PC-3 (cell line): ENCODE data around the gene ANOS1. TPM values are rescaled to one million over a fixed set of nuclear protein-coding genes. Genes with fewer than 3 reads are reported as not detected.
"Not testable (repeated sequence)": the region's sequence is repeated elsewhere in the genome, so short reads cannot be mapped to it uniquely, and the experiment has no call there.

Source experiments
- ATAC-seq: fragments of 200-7000 bp; cut with Tn5 transposase; 2 replicates; pipeline ENCODE4 v1.9.1; 2020; ENCODE audit warnings: mild to moderate bottlenecking, moderate library complexity
- BruUV-seq: library from RNA; stranded (reverse); fragments of 400-500 nt; replicated peaks from 2 replicates; lab custom pipeline; 2021; lab: Mats Ljungman, UMichigan
- CTCF ChIA-PET: fragments of 300-600 bp; sonication (Branson Sonifier 250); formaldehyde crosslinking; loops from one replicate; lab custom pipeline; 2022; ENCODE audit warnings: antibody characterized with exemption; lab: Charles Lee
- POLR2A ChIA-PET: fragments of 300-600 bp; sonication (Branson Sonifier 250); formaldehyde crosslinking; loops from one replicate; lab custom pipeline; 2022; ENCODE audit warnings: antibody characterized with exemption; ENCODE audit not compliant: unreplicated experiment; lab: Charles Lee
- DNase-seq: peaks from one replicate; pipeline ENCODE4 v3.0.0-alpha.2; 2015
- H2AFZ ChIP-seq: fragments of 300-600 bp; sonication (generic); 2 replicates; pipeline ENCODE4 v1.6.0; 2016; ENCODE audit warnings: antibody characterized with exemption, low read length
- H3F3A ChIP-seq: fragments of 300-600 bp; sonication (generic); one replicate; pipeline ENCODE4 v1.6.0; 2017; ENCODE audit warnings: antibody characterized with exemption, low read length, control low read depth, mild to moderate bottlenecking; ENCODE audit not compliant: unreplicated experiment
- H3K27ac ChIP-seq: fragments of 300-600 bp; sonication (generic); 2 replicates; pipeline ENCODE4 v1.5.1; 2016; ENCODE audit warnings: mild to moderate bottlenecking, low read length
- H3K27me3 ChIP-seq: fragments of 300-600 bp; sonication (generic); 2 replicates; pipeline ENCODE4 v1.6.1; 2016; ENCODE audit warnings: low read length, mixed read lengths
- H3K36me3 ChIP-seq: fragments of 300-600 bp; sonication (generic); 2 replicates; pipeline ENCODE4 v1.6.1; 2016; ENCODE audit warnings: low read depth, mixed run types, low read length, mixed read lengths
- H3K4me1 ChIP-seq: fragments of 300-600 bp; sonication (generic); 2 replicates; pipeline ENCODE4 v1.5.1; 2016; ENCODE audit warnings: low read length; ENCODE audit not compliant: insufficient read depth
- H3K4me2 ChIP-seq: fragments of 300-600 bp; sonication (generic); 2 replicates; pipeline ENCODE4 v1.6.0; 2016; ENCODE audit warnings: low read length
- H3K4me3 ChIP-seq: fragments of 300-600 bp; sonication (generic); 2 replicates; pipeline ENCODE4 v1.5.1; 2016; ENCODE audit warnings: mild to moderate bottlenecking, low read length, mixed read lengths
- H3K79me2 ChIP-seq: fragments of 300-600 bp; sonication (generic); 2 replicates; pipeline ENCODE4 v1.6.1; 2017; ENCODE audit warnings: low read length, mixed read lengths
- H3K9ac ChIP-seq: fragments of 300-600 bp; sonication (generic); 2 replicates; pipeline ENCODE4 v1.6.0; 2016; ENCODE audit warnings: mild to moderate bottlenecking, low read length
- H3K9me2 ChIP-seq: fragments of 300-600 bp; sonication (generic); replicated peaks from 2 replicates; pipeline ENCODE4 v1.6.1; 2016; ENCODE audit warnings: mixed run types, low read length, mixed read lengths
- H3K9me3 ChIP-seq: fragments of 300-600 bp; sonication (generic); 2 replicates; pipeline ENCODE4 v1.6.1; 2016; ENCODE audit warnings: low read length, mixed read lengths
- H4K20me1 ChIP-seq: fragments of 300-600 bp; sonication (generic); 2 replicates; pipeline ENCODE4 v1.6.1; 2016; ENCODE audit warnings: low read length, mixed read lengths
- EZH2 ChIP-seq: fragments of 300-600 bp; sonication (generic); IDR thresholded peaks from one replicate; pipeline ENCODE4 v1.6.1; 2017; ENCODE audit warnings: antibody characterized with exemption, mild to moderate bottlenecking, low read length; ENCODE audit not compliant: unreplicated experiment
- EZH2phosphoT487 ChIP-seq: fragments of 300-600 bp; sonication (generic); IDR thresholded peaks from 2 replicates; pipeline ENCODE4 v1.6.1; 2018; ENCODE audit warnings: mild to moderate bottlenecking, antibody characterized with exemption, low read length, borderline replicate concordance
- intact Hi-C: fragments of 100-400 bp; cut with micrococcal nuclease; formaldehyde crosslinking; loops from 2 replicates; pipeline ENCODE4 v1.9.0; 2023
- total RNA-seq: library from RNA; depleted of rRNA; stranded (reverse); fragments of >200 nt; gene quantifications from 2 replicates; pipeline ENCODE4 v1.2.3, GENCODE V29; 2014
- TF ChIP-seq, protein P1 (sequence below): fragments of 300-600 bp; sonication (generic); conservative IDR thresholded peaks from 2 replicates; pipeline ENCODE4 v1.5.1; 2017; ENCODE audit warnings: antibody characterized with exemption, low read depth, mild to moderate bottlenecking, low read length

ANOS1 gene
- total RNA-seq, 1 experiment from 2014 or later, result 3.5 TPM

DNA sequence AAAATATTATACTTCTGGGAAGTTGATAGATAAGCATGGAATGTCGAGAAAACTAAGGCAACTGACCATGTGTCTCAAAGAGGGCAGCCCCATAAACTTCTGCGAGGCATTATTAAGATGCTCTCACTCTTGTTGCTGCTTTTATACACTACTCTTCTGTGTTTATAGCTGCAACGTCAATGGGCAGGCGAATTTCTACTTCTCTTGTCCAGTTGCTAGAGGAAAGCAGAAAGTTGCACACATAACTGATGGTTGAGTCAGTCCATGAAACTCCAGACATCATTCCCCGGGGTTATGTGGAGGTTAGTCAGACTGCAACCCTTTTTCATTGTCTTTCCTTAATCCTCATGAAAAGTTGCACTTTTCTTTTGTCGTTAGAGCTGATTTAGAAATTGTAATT lies 227.5 kb downstream of the ANOS1 start:
- peak overlapping the region; percentile 35; the same call in 1 of the 2 replicates for H3K4me2 ChIP-seq
- no peak overlapping the region for H3K4me3 ChIP-seq
- ATAC-seq (peak; percentile 88), DNase-seq (peak; percentile 72)
- H3K36me3 ChIP-seq, result no peaks in the 10 kb centered on the region
- H3K27me3 ChIP-seq, result no peaks in the 10 kb centered on the region
- H3K79me2 ChIP-seq, result no peaks in the 10 kb centered on the region
- H3K9me2 ChIP-seq, result no peaks in the 10 kb centered on the region
- H3F3A ChIP-seq, result no peaks in the 10 kb centered on the region
- POLR2A ChIA-PET, result no interaction called here
- peaks cover 14% of the 10 kb centered on the region for H3K4me1 ChIP-seq
- CTCF ChIA-PET, result no interaction called here
- intact Hi-C loops, result no loop called here
- no peak for TF ChIP-seq EZH2
- no peak for TF ChIP-seq EZH2phosphoT487
- TF ChIP-seq, protein P1, sequence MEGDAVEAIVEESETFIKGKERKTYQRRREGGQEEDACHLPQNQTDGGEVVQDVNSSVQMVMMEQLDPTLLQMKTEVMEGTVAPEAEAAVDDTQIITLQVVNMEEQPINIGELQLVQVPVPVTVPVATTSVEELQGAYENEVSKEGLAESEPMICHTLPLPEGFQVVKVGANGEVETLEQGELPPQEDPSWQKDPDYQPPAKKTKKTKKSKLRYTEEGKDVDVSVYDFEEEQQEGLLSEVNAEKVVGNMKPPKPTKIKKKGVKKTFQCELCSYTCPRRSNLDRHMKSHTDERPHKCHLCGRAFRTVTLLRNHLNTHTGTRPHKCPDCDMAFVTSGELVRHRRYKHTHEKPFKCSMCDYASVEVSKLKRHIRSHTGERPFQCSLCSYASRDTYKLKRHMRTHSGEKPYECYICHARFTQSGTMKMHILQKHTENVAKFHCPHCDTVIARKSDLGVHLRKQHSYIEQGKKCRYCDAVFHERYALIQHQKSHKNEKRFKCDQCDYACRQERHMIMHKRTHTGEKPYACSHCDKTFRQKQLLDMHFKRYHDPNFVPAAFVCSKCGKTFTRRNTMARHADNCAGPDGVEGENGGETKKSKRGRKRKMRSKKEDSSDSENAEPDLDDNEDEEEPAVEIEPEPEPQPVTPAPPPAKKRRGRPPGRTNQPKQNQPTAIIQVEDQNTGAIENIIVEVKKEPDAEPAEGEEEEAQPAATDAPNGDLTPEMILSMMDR, result no peak
- H3K27ac ChIP-seq, result peak overlapping the region; percentile 25; the same call in 1 of the 2 replicates
- peak overlapping the region; percentile 56; the same call in 1 of the 2 replicates for H2AFZ ChIP-seq
- BruUV-seq, result no TSS peak
- no peaks in the 10 kb centered on the region for H4K20me1 ChIP-seq
- no peak overlapping the region for H3K9ac ChIP-seq
- H3K9me3 ChIP-seq, result no peaks in the 10 kb centered on the region

DNA sequence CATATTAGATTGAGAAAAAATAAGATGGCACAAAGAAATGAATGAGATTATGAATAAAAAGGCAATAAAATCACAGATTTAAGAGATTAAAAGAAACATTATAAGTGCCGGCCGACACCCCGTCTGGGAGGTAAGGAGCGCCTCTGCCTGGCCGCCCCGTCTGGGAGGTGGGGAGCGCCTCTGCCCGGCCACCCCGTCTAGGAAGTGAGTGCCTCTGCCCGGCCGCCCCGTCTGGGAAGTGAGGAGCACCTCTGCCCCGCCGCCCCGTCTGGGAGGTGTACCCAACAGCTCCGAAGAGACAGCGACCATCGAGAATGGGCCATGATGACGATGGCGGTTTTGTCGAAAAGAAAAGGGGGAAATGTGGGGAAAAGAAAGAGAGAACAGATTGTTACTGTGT lies 229.8 kb downstream of the ANOS1 start:
- not testable (repeated sequence) for DNase-seq, H3K79me2 ChIP-seq

DNA sequence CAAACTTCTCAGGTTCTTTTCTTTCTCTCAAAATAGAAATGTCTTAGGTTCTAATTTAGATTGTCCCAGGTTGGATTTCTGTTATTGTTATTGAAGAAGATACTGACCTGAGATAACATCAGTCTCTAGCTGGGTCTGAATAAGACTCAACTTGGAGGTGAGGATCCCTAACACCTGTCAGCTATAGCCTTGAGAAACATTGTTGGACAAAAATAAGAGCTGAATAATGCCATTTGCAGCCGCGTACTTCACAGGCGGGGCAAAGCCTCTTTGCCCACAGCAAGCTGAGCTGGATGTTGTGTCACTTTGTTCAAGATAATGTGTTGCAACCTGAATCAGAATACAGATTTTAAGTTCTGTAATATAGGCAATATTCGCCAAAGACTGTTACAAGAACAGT lies 231.7 kb downstream of the ANOS1 start:
- no peaks in the 10 kb centered on the region for H4K20me1 ChIP-seq
- no peaks in the 10 kb centered on the region for H3K9me3 ChIP-seq
- no peak for TF ChIP-seq EZH2phosphoT487
- no peak for TF ChIP-seq EZH2
- ChIA-PET POLR2A (no interaction called here), CTCF (no interaction called here)
- no peaks in the 10 kb centered on the region for H3K79me2 ChIP-seq
- no peak for ATAC-seq
- no peak overlapping the region for H3K4me2 ChIP-seq
- H3K36me3 ChIP-seq, result no peaks in the 10 kb centered on the region
- no peaks in the 10 kb centered on the region for H3K9me2 ChIP-seq
- no peak overlapping the region for H3K27ac ChIP-seq
- DNase-seq, result no peak
- peaks cover 12% of the 10 kb centered on the region for H3K4me1 ChIP-seq
- intact Hi-C loops, result no loop called here
- no peak overlapping the region for H3K4me3 ChIP-seq
- H3F3A ChIP-seq, result no peaks in the 10 kb centered on the region
- H3K9ac ChIP-seq, result no peak overlapping the region
- H2AFZ ChIP-seq, result no peak overlapping the region
- no peaks in the 10 kb centered on the region for H3K27me3 ChIP-seq
- BruUV-seq, result no TSS peak

More for the DNA sequence above, 229.8 kb downstream of the ANOS1 start:
- CTCF ChIA-PET, ATAC-seq, H3K27me3 ChIP-seq, H4K20me1 ChIP-seq, H3K9me3 ChIP-seq, H3K9me2 ChIP-seq, intact Hi-C loops, H3K36me3 ChIP-seq, POLR2A ChIA-PET, H3K9ac ChIP-seq, H3K4me2 ChIP-seq, H2AFZ ChIP-seq, H3K4me3 ChIP-seq, H3K27ac ChIP-seq, H3F3A ChIP-seq, BruUV-seq: not testable (repeated sequence)
- peaks cover 14% of the 10 kb centered on the region for H3K4me1 ChIP-seq

DNA sequence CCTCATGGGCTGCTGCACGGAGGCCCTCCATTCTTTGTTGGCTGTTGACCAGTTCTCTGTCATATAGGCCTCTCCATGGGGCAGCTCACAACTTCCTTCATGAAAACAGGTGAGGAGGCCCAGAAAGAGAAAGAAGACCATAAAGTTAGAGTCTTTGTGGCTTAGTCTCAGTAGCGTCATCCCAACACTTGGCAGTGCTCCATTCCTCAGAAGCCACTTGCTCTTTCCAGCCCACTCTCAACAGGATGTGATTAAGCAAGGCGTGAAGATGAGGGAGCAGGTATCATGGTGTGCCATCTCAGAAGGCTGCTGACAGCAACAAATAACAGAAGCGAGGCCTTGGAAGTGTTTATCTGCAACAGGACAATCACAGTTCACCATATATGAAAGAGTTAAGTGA lies 236.9 kb downstream of the ANOS1 start:
- ATAC-seq, intact Hi-C loops, CTCF ChIA-PET: not testable (repeated sequence)

More for the DNA sequence above, 236.9 kb downstream of the ANOS1 start:
- H3K79me2 ChIP-seq, H3F3A ChIP-seq, H2AFZ ChIP-seq, H3K27me3 ChIP-seq, POLR2A ChIA-PET, H3K4me1 ChIP-seq, H3K4me2 ChIP-seq, H3K9me2 ChIP-seq, BruUV-seq, H3K9me3 ChIP-seq, H3K27ac ChIP-seq, H4K20me1 ChIP-seq, H3K36me3 ChIP-seq, H3K4me3 ChIP-seq, H3K9ac ChIP-seq: not testable (repeated sequence)
- DNase-seq, result peak; percentile 64
